Measurements from ENCODE around the gene ADORA2B. TPM values are rescaled to one million over a fixed set of nuclear protein-coding genes. Genes with fewer than 3 reads are reported as not detected.
A peak's percentile ranks its signal among the peaks of the same experiment; 100 is the strongest.

ADORA2B gene
- total RNA-seq, 1 donor, result 19.3 TPM

DNA sequence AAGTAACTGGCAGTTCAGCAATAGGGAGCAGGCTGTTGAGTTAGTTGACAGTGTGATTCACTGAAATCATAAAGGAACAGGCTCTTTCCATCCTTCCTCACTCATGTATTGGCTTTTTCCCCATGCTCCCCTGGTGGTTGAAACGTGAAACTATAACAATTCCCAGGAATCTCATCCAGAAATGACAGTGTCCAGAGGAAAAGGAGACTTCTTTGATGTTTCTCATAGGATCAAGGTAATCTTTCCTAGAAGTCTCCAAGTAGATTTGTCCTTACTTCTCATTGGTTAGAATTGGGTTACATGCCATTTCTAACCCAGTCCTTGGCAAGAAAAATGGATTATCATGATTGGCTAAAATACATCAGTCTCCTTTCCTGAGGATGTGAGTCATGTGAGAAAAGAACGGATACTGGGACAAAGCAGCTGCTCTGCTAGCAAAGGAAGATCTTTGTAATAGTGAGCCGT lies 69.0 kb downstream of the ADORA2B start:
- peak; percentile 82 for DNase-seq (ENCODE audit: low read depth)
- TF ChIP-seq, protein P1, sequence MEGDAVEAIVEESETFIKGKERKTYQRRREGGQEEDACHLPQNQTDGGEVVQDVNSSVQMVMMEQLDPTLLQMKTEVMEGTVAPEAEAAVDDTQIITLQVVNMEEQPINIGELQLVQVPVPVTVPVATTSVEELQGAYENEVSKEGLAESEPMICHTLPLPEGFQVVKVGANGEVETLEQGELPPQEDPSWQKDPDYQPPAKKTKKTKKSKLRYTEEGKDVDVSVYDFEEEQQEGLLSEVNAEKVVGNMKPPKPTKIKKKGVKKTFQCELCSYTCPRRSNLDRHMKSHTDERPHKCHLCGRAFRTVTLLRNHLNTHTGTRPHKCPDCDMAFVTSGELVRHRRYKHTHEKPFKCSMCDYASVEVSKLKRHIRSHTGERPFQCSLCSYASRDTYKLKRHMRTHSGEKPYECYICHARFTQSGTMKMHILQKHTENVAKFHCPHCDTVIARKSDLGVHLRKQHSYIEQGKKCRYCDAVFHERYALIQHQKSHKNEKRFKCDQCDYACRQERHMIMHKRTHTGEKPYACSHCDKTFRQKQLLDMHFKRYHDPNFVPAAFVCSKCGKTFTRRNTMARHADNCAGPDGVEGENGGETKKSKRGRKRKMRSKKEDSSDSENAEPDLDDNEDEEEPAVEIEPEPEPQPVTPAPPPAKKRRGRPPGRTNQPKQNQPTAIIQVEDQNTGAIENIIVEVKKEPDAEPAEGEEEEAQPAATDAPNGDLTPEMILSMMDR (IDR thresholded peaks at IDR 0.05; ENCODE audit: insufficient read depth, low read length), result peak; percentile 80
- no peak overlapping the region for H3K4me3 ChIP-seq (ENCODE audit: low read depth, low read length)

DNA sequence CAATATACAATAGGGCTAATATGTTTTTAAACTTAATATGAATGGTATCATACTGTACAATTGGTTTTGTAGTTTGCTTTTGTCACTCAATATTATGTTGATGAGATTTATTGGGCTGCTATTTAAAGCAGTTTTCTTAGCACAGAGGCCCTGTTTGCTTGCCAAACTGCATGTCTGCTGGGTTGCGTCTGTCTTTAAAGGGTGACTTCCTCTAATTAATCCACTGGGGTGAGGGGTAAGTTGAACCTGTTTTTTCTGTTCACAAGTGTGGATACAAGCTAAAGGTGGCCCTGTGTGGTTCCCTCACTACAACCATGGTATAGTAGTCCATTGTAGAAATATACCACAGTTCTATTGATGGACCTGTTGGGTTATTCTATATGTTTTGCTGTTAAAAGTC lies 74.4 kb downstream of the ADORA2B start:
- TF ChIP-seq, protein P1 (IDR thresholded peaks at IDR 0.05; ENCODE audit: insufficient read depth, low read length), result no peak
- no peak for DNase-seq (ENCODE audit: low read depth)
- no peak overlapping the region for H3K4me3 ChIP-seq (ENCODE audit: low read depth, low read length)

DNA sequence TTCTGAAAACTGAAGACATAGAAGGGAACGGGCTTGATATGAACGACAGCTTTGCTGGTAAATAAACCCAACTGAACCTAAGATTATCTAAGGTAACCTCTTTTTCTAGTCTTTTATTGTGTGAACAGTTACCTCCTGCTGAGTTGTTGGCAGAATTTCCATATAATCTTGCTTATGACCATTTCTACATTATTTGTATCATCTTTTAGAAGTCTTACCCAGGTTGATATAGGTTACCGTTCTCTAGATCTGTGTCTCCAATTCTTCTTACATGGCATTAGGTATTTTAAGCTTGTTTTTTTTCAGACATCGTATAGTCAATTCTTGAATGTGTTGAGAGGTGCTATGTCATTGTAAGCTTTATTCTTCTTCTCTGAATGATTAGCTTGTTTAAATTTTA lies 79.0 kb downstream of the ADORA2B start:
- TF ChIP-seq, protein P1 (IDR thresholded peaks at IDR 0.05; ENCODE audit: insufficient read depth, low read length), result no peak
- DNase-seq (ENCODE audit: low read depth), result no peak
- H3K4me3 ChIP-seq (ENCODE audit: low read depth, low read length), result no peak overlapping the region

DNA sequence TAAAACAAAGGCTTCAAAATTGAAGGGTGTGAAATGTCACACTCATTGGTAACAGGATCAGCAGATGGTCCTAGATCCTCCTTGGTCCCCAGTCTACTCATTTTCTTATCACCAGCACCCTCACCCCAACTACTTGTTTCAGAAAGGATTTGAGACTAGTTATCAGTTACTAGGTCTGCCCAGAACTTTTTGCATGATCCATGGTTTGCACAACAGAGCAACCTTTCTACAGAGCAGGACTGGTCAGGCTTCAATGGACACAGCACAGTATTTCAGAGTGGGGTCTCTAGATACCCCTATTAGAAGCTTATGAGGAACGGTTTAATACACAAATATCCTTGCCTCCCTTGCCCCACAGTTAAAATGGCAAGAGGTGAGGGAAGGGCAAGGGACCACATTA lies 80.3 kb downstream of the ADORA2B start:
- DNase-seq (ENCODE audit: low read depth), result no peak
- TF ChIP-seq, protein P1 (IDR thresholded peaks at IDR 0.05; ENCODE audit: insufficient read depth, low read length), result no peak

More for the DNA sequence above, 80.3 kb downstream of the ADORA2B start:
- no peak overlapping the region for H3K4me3 ChIP-seq (ENCODE audit: low read depth, low read length)

Other genes starting within 250 kb of the ADORA2B start
- gene ZNF286A, start 245.4 kb upstream of the ADORA2B start, total RNA-seq (ENCODE audit: low replicate concordance), result 33.7 and 86.2 TPM in 2 replicates
- gene TBC1D26, start 212.8 kb upstream of the ADORA2B start, total RNA-seq (ENCODE audit: low replicate concordance), result 0.65 TPM in 1 of 2 replicates, not detected in the other
- 17.3 and 26.2 TPM in 2 replicates for gene ZSWIM7, start 54.6 kb downstream of the ADORA2B start, total RNA-seq (ENCODE audit: low replicate concordance)
- gene TTC19, start 54.7 kb downstream of the ADORA2B start, total RNA-seq (ENCODE audit: low replicate concordance), result 21.4 and 52.0 TPM in 2 replicates